ENCODE results near the gene VAMP4. TPM values are rescaled to one million over a fixed set of nuclear protein-coding genes. Genes with fewer than 3 reads are reported as not detected.

VAMP4 gene, protein sequence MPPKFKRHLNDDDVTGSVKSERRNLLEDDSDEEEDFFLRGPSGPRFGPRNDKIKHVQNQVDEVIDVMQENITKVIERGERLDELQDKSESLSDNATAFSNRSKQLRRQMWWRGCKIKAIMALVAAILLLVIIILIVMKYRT
- total RNA-seq = 26.2 TPM

DNA sequence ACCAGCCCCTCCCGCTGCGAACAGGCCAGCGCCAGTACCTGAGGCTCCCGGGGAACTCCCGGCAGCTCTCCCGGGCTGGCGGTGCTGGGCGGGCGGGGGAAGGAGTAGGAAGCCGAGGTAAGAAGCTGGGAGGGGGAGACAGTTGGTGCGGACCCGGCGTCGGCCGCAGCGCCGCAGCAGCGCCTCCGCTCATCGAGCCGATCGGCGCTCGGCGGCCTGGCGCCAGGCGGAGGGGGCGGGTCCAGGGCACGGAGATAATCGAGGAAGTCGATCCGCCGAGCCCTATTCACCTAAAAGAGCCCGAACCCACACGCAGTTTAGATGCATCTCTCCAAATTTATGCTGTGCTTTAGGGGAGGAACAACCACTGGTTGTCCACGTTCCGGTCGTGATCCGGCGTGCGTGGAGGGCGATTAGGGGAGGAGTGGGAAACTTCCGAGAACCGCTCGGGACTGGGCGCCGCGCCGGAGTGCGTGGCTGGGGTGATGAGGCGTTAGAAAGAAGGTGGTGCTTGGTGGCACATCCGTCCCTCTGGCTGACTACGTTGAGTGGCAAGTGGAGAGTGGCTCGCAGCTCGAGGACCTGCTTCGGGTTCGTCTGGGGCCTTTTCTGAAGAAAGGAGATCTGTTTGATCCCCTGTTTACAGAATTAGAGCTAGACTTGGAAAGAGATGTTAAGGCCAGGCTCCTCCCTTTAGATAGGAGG is at the start of gene VAMP4:
TSS of gene VAMP4 (minus strand) at position 194 of the 705 bp plus-strand sequence. CDS start 3,651 bp downstream, outside the sequence.

DNA sequence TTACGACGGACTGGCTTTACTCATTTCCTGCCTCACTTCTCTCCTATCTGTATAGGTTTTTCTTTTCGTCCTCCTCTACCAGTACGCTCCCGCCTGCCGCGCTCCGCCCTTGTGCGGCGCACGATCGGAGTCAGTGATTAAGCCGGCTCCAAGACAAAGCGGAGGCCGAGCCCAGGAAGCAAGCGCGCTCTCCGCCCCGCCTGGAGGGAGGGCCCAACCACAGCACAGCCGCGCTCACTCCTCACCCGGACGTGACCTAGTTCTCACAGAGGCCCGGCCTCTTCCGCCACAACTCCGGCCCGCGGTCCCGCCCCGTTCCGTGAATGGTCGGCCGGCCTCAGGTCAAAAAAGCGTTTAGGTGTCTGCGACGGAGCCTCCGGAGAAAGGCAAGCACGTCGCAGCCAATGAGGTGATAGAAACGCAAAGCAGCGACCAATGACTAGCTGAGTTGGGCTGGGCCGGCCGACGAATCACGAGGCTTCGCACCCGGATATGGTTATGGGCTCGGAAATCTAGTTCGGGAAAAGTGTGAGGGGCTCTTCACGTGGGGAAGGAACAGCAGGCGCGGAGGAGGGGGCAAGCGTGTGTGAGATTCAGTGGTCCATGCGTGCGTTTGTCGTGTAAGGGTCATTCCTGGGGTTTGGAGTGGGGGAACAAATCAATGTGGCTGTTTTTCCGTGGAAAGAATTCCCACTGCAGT is 39.5 kb upstream of the VAMP4 start, which contains the start of gene METTL13:
TSS of gene METTL13 (plus strand) at position 485 of the 700 bp plus-strand sequence. CDS start 308 bp downstream, outside the sequence.

DNA sequence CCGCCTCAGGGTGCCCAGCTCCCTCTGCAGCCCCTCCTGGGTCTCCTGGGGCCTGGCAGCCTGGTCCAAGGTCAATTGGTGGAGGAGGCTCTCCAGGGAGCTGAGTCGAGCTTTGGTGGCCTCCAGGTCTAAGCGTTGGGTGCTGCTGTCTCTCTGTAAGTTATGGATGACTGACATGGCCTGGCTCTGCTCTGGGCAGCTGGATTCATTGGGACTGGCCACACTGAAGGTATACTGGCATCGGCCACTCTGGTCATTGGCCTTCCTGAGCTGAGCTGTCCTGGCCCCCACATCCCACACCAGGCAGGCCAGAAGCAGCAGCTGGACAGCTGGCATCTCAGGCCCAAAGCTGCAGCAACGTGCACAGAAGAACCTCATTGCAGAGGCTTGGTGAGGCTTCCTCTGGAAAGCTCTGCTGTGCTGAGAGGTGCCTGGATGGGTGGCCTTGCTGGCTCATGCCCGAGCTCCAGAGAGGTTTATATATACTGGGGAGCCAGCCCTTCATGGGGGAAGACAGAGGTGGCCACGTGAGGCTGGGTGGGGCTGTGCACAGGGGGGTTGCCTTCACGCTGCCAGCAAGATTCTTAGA is 89.5 kb downstream of the VAMP4 start, which contains the start of gene MYOC:
TSS of gene MYOC (minus strand) at position 455 of the 589 bp plus-strand sequence. CDS start at position 378, 77 bp downstream.

Other genes starting within 250 kb of the VAMP4 start
- gene MYOCOS, start 119.8 kb downstream of the VAMP4 start, total RNA-seq = not detected
- 1.8 TPM for gene MYOC, start 89.4 kb downstream of the VAMP4 start, total RNA-seq
- 33.4 TPM for gene METTL13, start 39.6 kb upstream of the VAMP4 start, total RNA-seq
- gene DNM3, start 99.4 kb upstream of the VAMP4 start, total RNA-seq = 25.3 TPM